ENCODE results near the gene MLXIP. TPM values are rescaled to one million over a fixed set of nuclear protein-coding genes. Genes with fewer than 3 reads are reported as not detected.

The MLXIP gene
- total and polyA plus RNA-seq, 8 donors, result 48.1 to 98.7 (median 77.9) TPM

DNA sequence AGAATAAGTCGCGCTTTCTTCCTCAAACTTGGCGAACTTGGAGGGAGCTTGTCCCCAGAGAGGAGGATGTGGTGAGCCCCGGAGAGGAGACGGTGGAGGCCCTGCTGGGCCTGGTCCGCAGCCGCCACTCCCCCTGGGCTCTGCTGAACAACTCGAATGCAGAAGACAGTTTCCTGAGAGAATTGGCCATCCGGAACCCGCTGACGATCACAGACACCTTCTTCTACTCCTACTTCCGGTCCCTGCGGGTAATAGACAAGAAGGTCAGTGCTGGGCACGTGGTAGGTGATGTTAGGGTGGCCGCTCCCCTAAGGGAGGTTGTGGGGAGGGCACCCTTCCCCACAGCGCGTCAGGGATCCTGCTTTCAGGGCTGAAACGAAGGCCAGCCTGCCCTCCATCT, 106.0 kb downstream of the MLXIP start:
- Histone ChIP-seq H3K36me3 (no peaks in the 10 kb centered on the region), H3K9me3 (no peaks in the 10 kb centered on the region), H3K4me3 (no peak overlapping the region), H3K27ac (no peak overlapping the region), H3K4me1 (peaks cover 0 to 12% of the 10 kb centered on the region in 2 donors), H3K27me3 (peaks cover 0 to 26% of the 10 kb centered on the region in 2 donors)
- DNase-seq, result no peak
- TF ChIP-seq, protein P1, sequence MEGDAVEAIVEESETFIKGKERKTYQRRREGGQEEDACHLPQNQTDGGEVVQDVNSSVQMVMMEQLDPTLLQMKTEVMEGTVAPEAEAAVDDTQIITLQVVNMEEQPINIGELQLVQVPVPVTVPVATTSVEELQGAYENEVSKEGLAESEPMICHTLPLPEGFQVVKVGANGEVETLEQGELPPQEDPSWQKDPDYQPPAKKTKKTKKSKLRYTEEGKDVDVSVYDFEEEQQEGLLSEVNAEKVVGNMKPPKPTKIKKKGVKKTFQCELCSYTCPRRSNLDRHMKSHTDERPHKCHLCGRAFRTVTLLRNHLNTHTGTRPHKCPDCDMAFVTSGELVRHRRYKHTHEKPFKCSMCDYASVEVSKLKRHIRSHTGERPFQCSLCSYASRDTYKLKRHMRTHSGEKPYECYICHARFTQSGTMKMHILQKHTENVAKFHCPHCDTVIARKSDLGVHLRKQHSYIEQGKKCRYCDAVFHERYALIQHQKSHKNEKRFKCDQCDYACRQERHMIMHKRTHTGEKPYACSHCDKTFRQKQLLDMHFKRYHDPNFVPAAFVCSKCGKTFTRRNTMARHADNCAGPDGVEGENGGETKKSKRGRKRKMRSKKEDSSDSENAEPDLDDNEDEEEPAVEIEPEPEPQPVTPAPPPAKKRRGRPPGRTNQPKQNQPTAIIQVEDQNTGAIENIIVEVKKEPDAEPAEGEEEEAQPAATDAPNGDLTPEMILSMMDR (IDR thresholded peaks at IDR 0.05), result no peak
- intact Hi-C loops (cut with DNase I), result no loop called here
- ATAC-seq, result no peak

- TF ChIP-seq, protein P1 (IDR thresholded peaks at IDR 0.05), result no peak
- intact Hi-C loops (cut with DNase I), result no loop called here
- Histone ChIP-seq H3K27me3 (peaks cover 0 to 26% of the 10 kb centered on the region in 2 donors), H3K4me3 (no peak overlapping the region), H3K27ac (no peak overlapping the region), H3K9me3 (no peaks in the 10 kb centered on the region), H3K4me1 (peaks cover 0 to 12% of the 10 kb centered on the region in 2 donors), H3K36me3 (no peaks in the 10 kb centered on the region)
- DNase-seq (no peak), ATAC-seq (no peak)
Measured at GRCh38 chr12:122185079-122185478, 106.5 kb downstream of the MLXIP start.

- TF ChIP-seq, protein P1 (IDR thresholded peaks at IDR 0.05), result no peak
- Histone ChIP-seq H3K4me1 (peaks cover 0 to 12% of the 10 kb centered on the region in 2 donors), H3K36me3 (no peaks in the 10 kb centered on the region), H3K27me3 (peaks cover 0 to 26% of the 10 kb centered on the region in 2 donors), H3K27ac (no peak overlapping the region), H3K9me3 (no peaks in the 10 kb centered on the region), H3K4me3 (no peak overlapping the region)
- DNase-seq (no peak), ATAC-seq (no peak)
- intact Hi-C loops (cut with DNase I), result no loop called here
Measured at GRCh38 chr12:122185494-122186082, 107.0 kb downstream of the MLXIP start.

DNA sequence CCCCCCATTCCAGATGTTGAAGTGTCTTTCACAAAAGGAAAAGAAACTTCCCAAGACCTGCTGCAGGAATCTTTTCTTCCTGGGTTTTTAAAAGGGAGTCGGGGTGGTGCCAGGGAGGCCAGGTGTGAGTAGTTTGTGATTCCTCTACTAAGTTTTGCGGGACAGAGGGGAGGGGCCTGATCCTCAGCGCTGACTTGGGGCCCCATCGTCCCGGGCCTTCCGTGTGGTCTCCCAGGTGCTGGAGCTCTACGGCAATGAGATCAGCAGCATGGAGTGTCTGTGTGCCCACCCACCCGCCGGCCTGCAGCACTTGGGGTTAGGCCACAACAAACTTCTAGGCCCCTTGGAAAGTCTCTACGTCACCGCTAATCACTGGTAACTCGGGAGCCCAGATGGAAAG, 108.9 kb downstream of the MLXIP start:
- no peaks in the 10 kb centered on the region for H3K36me3 ChIP-seq
- H3K27me3 ChIP-seq, result peaks cover 0 to 16% of the 10 kb centered on the region in 2 donors
- H3K4me1 ChIP-seq, result peaks cover 0 to 12% of the 10 kb centered on the region in 2 donors
- no peak for DNase-seq
- TF ChIP-seq, protein P1 (IDR thresholded peaks at IDR 0.05), result no peak
- intact Hi-C loops (cut with DNase I), result no loop called here
- ATAC-seq, result no peak
- no peak overlapping the region for H3K27ac ChIP-seq
- no peaks in the 10 kb centered on the region for H3K9me3 ChIP-seq
- no peak overlapping the region for H3K4me3 ChIP-seq

- intact Hi-C loops (cut with DNase I), result no loop called here
Measured at GRCh38 chr12:122189626-122190475, 111.3 kb downstream of the MLXIP start.

More at GRCh38 chr12:122189626-122190475, 111.3 kb downstream of the MLXIP start:
- no peak overlapping the region for H3K4me3 ChIP-seq
- no peaks in the 10 kb centered on the region for H3K36me3 ChIP-seq
- no peak for ATAC-seq
- H3K9me3 ChIP-seq, result no peaks in the 10 kb centered on the region
- no peaks in the 10 kb centered on the region for H3K4me1 ChIP-seq
- no peak overlapping the region for H3K27ac ChIP-seq
- no peak for DNase-seq
- TF ChIP-seq, protein P1 (IDR thresholded peaks at IDR 0.05), result no peak
- H3K27me3 ChIP-seq, result no peaks in the 10 kb centered on the region

Measured in left lung (tissue), 10 donors.